ENCODE results near the gene SHISA8.

DNA sequence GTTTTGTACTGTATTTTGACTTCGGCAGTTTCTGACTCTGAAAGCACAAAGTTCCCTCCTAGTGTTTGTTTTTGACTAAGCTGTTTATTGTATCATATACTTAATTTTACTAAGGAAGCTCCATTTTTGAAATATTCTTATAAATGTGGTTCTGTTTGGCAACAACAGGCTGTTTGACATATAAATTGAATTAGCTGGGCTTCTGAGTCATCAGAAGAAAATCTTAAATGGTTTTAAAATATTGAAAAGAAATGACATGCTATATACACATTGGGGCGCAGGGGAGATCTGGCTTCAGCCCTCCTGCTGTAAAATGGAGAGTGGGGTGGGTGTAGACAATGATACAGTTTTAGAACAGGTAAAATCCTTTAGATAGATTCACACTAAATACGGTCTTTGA, 38.6 kb downstream of the SHISA8 start:
- TF ChIP-seq, protein P1, sequence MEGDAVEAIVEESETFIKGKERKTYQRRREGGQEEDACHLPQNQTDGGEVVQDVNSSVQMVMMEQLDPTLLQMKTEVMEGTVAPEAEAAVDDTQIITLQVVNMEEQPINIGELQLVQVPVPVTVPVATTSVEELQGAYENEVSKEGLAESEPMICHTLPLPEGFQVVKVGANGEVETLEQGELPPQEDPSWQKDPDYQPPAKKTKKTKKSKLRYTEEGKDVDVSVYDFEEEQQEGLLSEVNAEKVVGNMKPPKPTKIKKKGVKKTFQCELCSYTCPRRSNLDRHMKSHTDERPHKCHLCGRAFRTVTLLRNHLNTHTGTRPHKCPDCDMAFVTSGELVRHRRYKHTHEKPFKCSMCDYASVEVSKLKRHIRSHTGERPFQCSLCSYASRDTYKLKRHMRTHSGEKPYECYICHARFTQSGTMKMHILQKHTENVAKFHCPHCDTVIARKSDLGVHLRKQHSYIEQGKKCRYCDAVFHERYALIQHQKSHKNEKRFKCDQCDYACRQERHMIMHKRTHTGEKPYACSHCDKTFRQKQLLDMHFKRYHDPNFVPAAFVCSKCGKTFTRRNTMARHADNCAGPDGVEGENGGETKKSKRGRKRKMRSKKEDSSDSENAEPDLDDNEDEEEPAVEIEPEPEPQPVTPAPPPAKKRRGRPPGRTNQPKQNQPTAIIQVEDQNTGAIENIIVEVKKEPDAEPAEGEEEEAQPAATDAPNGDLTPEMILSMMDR (IDR thresholded peaks at IDR 0.05): no peak
- TF ChIP-seq POLR2AphosphoS5 (IDR thresholded peaks at IDR 0.05): no peak
- TF ChIP-seq POLR2A (IDR thresholded peaks at IDR 0.05): no peak
- no peak for TF ChIP-seq EP300 (IDR thresholded peaks at IDR 0.05)

Measured in gastroesophageal sphincter (tissue), 3 donors.